ENCODE results near the gene F7.

Gene F7

DNA sequence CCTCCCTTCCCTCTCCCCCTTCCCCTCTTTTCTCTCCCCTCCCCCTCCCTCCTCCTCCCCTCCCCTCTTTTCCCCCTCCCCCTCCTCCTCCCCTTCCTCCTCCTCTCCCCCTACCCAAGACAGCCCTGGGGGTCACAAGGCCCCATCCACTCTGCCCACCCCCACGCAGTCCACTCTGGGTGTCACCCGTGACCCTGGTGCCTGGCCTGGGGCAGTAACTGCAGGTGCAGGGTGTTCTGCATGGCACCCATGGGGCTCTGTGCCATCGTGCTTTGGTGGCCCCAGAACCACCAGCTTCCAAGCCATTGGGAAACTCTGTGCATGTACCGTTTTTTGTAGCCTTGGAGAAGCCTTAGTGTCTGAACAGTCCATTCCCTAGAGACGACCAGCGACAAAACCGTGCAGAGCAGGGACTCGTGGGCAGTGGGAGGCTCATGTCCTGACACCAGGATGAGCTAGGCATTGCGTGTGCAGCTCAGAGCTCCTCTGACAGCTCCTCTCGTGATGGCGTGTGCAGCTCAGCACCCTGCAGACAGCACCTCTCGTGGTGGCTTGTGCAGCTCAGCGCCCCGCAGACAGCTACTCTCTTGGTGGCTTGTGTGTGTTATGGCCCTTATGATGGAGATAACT, 43.7 kb upstream of the F7 start:
- Histone ChIP-seq H4K8ac (ENCODE audit: low read length) (no peak overlapping the region), H2BK120ac (ENCODE audit: low read depth, low read length) (no peak overlapping the region), H2BK15ac (ENCODE audit: low read depth, poor library complexity, severe bottlenecking) (no peak overlapping the region), H3K9me3 (ENCODE audit: control insufficient read depth, low read length) (no peaks in the 10 kb centered on the region), H3K14ac (ENCODE audit: low read length in 2 of 2) (no peak overlapping the region), H3K36me3 (ENCODE audit: control insufficient read depth in 1 of 2, insufficient read depth in 2 of 2, low read depth in 1 of 2, low read length in 2 of 2) (no peaks in the 10 kb centered on the region), H3K4ac (ENCODE audit: low read depth in 1 of 2, low read length in 2 of 2) (no peak overlapping the region), H3K9ac (ENCODE audit: low read length) (no peak overlapping the region), H3K18ac (ENCODE audit: low read depth in 1 of 2, low read length in 2 of 2) (no peak overlapping the region), H3K23ac (ENCODE audit: low read length in 2 of 2) (no peak overlapping the region), H3K79me1 (replicated peaks; ENCODE audit: low read length, poor library complexity, severe bottlenecking) (no peaks in the 10 kb centered on the region), H2BK5ac (ENCODE audit: low read depth, low read length, poor library complexity, severe bottlenecking) (no peak overlapping the region), H2BK12ac (ENCODE audit: low read length in 2 of 2) (no peak overlapping the region), H4K91ac (ENCODE audit: low read length) (no peak overlapping the region), H3K27me3 (ENCODE audit: control insufficient read depth in 1 of 2, insufficient read depth in 1 of 2, low read length in 2 of 2) (peaks cover 0 to 17% of the 10 kb centered on the region in 2 experiments), H3K27ac (ENCODE audit: low read length, poor library complexity, severe bottlenecking) (no peak overlapping the region), H3K4me3 (ENCODE audit: insufficient read depth in 1 of 2, low read depth in 1 of 2, low read length in 2 of 2) (no peak overlapping the region), H3K4me1 (ENCODE audit: control insufficient read depth, insufficient read depth, low read depth, low read length) (peaks cover 3% of the 10 kb centered on the region), H2AFZ (ENCODE audit: low read depth, low read length) (no peak overlapping the region), H2AK5ac (ENCODE audit: low read length, severe bottlenecking) (no peak overlapping the region), H3K4me2 (ENCODE audit: low read length, poor library complexity, severe bottlenecking) (no peak overlapping the region)
- no peak for DNase-seq
- WGBS = 88% methylated on average over 13 of the region's 14 CpGs

DNA sequence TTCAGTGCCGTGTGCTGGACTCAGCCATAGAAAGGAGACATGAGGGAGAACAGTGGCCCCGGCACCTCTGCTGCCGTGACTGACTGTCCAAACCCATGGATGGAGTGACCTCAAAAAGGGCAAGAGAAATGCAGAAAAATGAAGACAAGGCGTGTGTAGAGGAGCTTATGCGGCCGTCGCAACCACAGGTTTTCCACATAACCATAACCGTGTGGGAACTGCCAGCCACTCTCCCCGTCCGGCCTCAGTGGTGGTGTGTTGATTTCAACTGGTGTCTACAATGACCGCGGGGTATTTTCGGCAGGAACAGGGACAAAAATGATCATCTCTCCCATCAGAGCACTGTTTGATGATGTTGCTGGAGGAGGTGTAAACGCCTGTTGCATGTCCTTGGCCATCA, 42.9 kb upstream of the F7 start:
- Histone ChIP-seq H3K18ac (ENCODE audit: low read depth in 1 of 2, low read length in 2 of 2) (no peak overlapping the region), H3K79me1 (replicated peaks; ENCODE audit: low read length, poor library complexity, severe bottlenecking) (no peaks in the 10 kb centered on the region), H3K27me3 (ENCODE audit: control insufficient read depth in 1 of 2, insufficient read depth in 1 of 2, low read length in 2 of 2) (peaks cover 0 to 17% of the 10 kb centered on the region in 2 experiments), H3K14ac (ENCODE audit: low read length in 2 of 2) (no peak overlapping the region), H2BK15ac (ENCODE audit: low read depth, poor library complexity, severe bottlenecking) (no peak overlapping the region), H4K8ac (ENCODE audit: low read length) (no peak overlapping the region), H4K91ac (ENCODE audit: low read length) (no peak overlapping the region), H3K4me2 (ENCODE audit: low read length, poor library complexity, severe bottlenecking) (no peak overlapping the region), H3K36me3 (ENCODE audit: control insufficient read depth in 1 of 2, insufficient read depth in 2 of 2, low read depth in 1 of 2, low read length in 2 of 2) (no peaks in the 10 kb centered on the region), H3K4ac (ENCODE audit: low read depth in 1 of 2, low read length in 2 of 2) (no peak overlapping the region), H3K9ac (ENCODE audit: low read length) (no peak overlapping the region), H2AK5ac (ENCODE audit: low read length, severe bottlenecking) (no peak overlapping the region), H2BK5ac (ENCODE audit: low read depth, low read length, poor library complexity, severe bottlenecking) (no peak overlapping the region), H3K4me1 (ENCODE audit: control insufficient read depth, insufficient read depth, low read depth, low read length) (peaks cover 3% of the 10 kb centered on the region), H2AFZ (ENCODE audit: low read depth, low read length) (no peak overlapping the region), H3K4me3 (ENCODE audit: insufficient read depth in 1 of 2, low read depth in 1 of 2, low read length in 2 of 2) (no peak overlapping the region), H3K23ac (ENCODE audit: low read length in 2 of 2) (no peak overlapping the region), H2BK120ac (ENCODE audit: low read depth, low read length) (no peak overlapping the region), H3K9me3 (ENCODE audit: control insufficient read depth, low read length) (no peaks in the 10 kb centered on the region), H2BK12ac (ENCODE audit: low read length in 2 of 2) (no peak overlapping the region), H3K27ac (ENCODE audit: low read length, poor library complexity, severe bottlenecking) (no peak overlapping the region)
- no peak for DNase-seq
- 89% methylated on average over 14 of the region's 14 CpGs for WGBS

DNA sequence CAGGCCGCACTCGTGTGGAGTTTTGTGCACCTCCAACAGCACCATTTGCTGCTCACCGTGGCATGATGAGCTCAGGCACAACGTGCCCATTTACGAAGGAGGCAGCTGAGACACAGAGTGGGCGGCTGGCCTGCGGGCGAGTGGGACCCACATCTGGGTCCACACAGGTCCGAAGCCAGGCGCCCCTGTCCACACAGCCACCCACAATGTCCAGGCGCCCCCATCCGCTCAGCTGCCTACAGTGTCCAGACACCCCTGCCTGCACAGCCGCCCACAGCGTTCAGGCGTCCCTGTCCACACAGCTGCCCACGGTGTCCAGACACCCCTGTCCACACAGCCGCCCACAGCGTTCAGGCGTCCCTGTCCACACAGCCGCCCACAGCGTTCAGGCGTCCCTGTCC, 42.5 kb upstream of the F7 start:
- Histone ChIP-seq H3K36me3 (ENCODE audit: control insufficient read depth in 1 of 2, insufficient read depth in 2 of 2, low read depth in 1 of 2, low read length in 2 of 2) (no peaks in the 10 kb centered on the region), H3K79me1 (replicated peaks; ENCODE audit: low read length, poor library complexity, severe bottlenecking) (no peaks in the 10 kb centered on the region), H4K91ac (ENCODE audit: low read length) (no peak overlapping the region), H3K9ac (ENCODE audit: low read length) (no peak overlapping the region), H3K27ac (ENCODE audit: low read length, poor library complexity, severe bottlenecking) (no peak overlapping the region), H2BK12ac (ENCODE audit: low read length in 2 of 2) (no peak overlapping the region), H3K4me1 (ENCODE audit: control insufficient read depth, insufficient read depth, low read depth, low read length) (peaks cover 3% of the 10 kb centered on the region), H3K4me3 (ENCODE audit: insufficient read depth in 1 of 2, low read depth in 1 of 2, low read length in 2 of 2) (no peak overlapping the region), H2AFZ (ENCODE audit: low read depth, low read length) (no peak overlapping the region), H3K27me3 (ENCODE audit: control insufficient read depth in 1 of 2, insufficient read depth in 1 of 2, low read length in 2 of 2) (peaks cover 0 to 17% of the 10 kb centered on the region in 2 experiments), H3K23ac (ENCODE audit: low read length in 2 of 2) (no peak overlapping the region), H4K8ac (ENCODE audit: low read length) (no peak overlapping the region), H3K14ac (ENCODE audit: low read length in 2 of 2) (no peak overlapping the region), H3K18ac (ENCODE audit: low read depth in 1 of 2, low read length in 2 of 2) (no peak overlapping the region), H2BK15ac (ENCODE audit: low read depth, poor library complexity, severe bottlenecking) (no peak overlapping the region), H2BK120ac (ENCODE audit: low read depth, low read length) (no peak overlapping the region), H3K4me2 (ENCODE audit: low read length, poor library complexity, severe bottlenecking) (no peak overlapping the region), H3K9me3 (ENCODE audit: control insufficient read depth, low read length) (no peaks in the 10 kb centered on the region), H2AK5ac (ENCODE audit: low read length, severe bottlenecking) (no peak overlapping the region), H2BK5ac (ENCODE audit: low read depth, low read length, poor library complexity, severe bottlenecking) (no peak overlapping the region), H3K4ac (ENCODE audit: low read depth in 1 of 2, low read length in 2 of 2) (no peak overlapping the region)
- DNase-seq = no peak
- 93% methylated on average over 22 of the region's 22 CpGs for WGBS

DNA sequence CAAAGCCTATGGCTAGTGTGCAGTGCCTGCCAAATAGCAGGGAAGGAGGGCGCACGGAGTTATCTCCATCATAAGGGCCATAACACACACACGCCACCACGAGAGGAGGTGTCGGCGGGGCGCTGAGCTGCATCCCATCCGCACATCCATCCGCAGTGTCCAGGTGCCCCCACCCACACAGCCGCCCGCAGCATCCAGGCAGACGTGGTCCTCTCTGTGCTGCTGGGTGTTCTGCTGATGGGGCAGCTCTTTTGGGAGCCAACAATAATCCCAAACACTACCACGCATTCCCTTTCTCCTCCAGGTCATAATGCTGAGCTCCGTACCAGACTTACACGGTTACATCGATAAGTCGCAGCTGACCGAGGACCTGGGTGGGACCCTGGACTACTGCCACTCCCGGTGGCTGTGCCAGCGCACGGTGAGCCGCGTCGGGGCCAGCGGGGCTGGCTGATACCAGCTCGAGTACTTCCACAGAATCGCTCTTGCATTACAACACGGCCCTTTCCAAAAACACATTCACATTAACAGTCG, 41.5 kb upstream of the F7 start:
- Histone ChIP-seq H3K14ac (ENCODE audit: low read length in 2 of 2) (no peak overlapping the region), H2BK120ac (ENCODE audit: low read depth, low read length) (no peak overlapping the region), H3K27ac (ENCODE audit: low read length, poor library complexity, severe bottlenecking) (no peak overlapping the region), H3K9ac (ENCODE audit: low read length) (peak overlapping the region; percentile 86), H3K36me3 (ENCODE audit: control insufficient read depth in 1 of 2, insufficient read depth in 2 of 2, low read depth in 1 of 2, low read length in 2 of 2) (no peaks in the 10 kb centered on the region), H4K91ac (ENCODE audit: low read length) (no peak overlapping the region), H3K9me3 (ENCODE audit: control insufficient read depth, low read length) (no peaks in the 10 kb centered on the region), H3K4me3 (ENCODE audit: insufficient read depth in 1 of 2, low read depth in 1 of 2, low read length in 2 of 2) (peak overlapping the region in 1 of 2 experiments; percentile 79), H2BK12ac (ENCODE audit: low read length in 2 of 2) (no peak overlapping the region), H2BK5ac (ENCODE audit: low read depth, low read length, poor library complexity, severe bottlenecking) (no peak overlapping the region), H3K23ac (ENCODE audit: low read length in 2 of 2) (no peak overlapping the region), H2AFZ (ENCODE audit: low read depth, low read length) (no peak overlapping the region), H3K4me2 (ENCODE audit: low read length, poor library complexity, severe bottlenecking) (no peak overlapping the region), H4K8ac (ENCODE audit: low read length) (no peak overlapping the region), H2BK15ac (ENCODE audit: low read depth, poor library complexity, severe bottlenecking) (no peak overlapping the region), H3K4me1 (ENCODE audit: control insufficient read depth, insufficient read depth, low read depth, low read length) (peaks cover 3% of the 10 kb centered on the region), H3K18ac (ENCODE audit: low read depth in 1 of 2, low read length in 2 of 2) (peak overlapping the region in 1 of 2 experiments; percentile 23), H3K79me1 (replicated peaks; ENCODE audit: low read length, poor library complexity, severe bottlenecking) (no peaks in the 10 kb centered on the region), H2AK5ac (ENCODE audit: low read length, severe bottlenecking) (no peak overlapping the region), H3K27me3 (ENCODE audit: control insufficient read depth in 1 of 2, insufficient read depth in 1 of 2, low read length in 2 of 2) (peaks cover 0 to 16% of the 10 kb centered on the region in 2 experiments), H3K4ac (ENCODE audit: low read depth in 1 of 2, low read length in 2 of 2) (no peak overlapping the region)
- no peak for DNase-seq
- 90% methylated on average over 21 of the region's 29 CpGs for WGBS

All from mesenchymal stem cell (in vitro differentiated cells and primary cell).